ENCODE results near the gene ELOVL6.
"Not testable (repeated sequence)": the region's sequence is repeated elsewhere in the genome, so short reads cannot be mapped to it uniquely, and the experiment has no call there.

ELOVL6 gene

DNA sequence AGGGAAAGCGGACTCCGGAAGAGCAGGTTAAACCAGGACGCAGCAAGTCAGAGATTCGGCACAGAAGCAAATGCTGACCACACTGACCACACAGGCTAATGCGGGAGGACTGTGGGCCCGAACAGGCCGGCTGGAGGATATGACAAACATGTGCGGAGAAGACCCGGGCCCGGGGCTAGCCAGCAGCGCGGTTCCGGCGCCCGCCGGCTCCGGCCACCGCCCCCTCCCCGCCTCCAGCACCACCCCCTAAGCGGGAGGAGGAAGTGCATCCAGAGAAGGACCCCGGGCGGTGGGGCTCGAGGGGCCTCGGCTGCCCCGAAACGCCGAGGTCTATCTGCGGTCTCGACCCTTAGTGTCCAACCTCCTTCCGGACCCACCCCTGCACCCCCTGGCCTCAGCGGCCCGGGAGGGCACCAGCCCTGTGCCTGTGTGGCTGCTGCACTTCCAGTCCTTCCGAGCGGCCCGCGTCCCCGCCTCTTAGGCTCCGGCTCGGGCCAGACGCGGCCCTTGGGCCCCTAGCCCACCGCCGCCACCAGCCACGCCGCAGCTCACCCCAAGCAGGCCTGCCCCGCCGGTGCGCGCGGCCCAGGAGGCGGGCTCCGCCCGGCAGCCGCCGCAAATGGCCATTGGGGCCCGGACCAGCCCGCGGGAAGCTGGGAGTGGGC, 2.1 kb downstream of the ELOVL6 start:
- no peak for DNase-seq

GRCh38 chr4:110195561-110196205, 2.7 kb downstream of the ELOVL6 start:
- DNase-seq: peak; percentile 63

GRCh38 chr4:110193822-110194761, 4.3 kb downstream of the ELOVL6 start:
- peak; percentile 84 for DNase-seq

GRCh38 chr4:110193287-110193686, 5.1 kb downstream of the ELOVL6 start:
- not testable (repeated sequence) for DNase-seq

DNA sequence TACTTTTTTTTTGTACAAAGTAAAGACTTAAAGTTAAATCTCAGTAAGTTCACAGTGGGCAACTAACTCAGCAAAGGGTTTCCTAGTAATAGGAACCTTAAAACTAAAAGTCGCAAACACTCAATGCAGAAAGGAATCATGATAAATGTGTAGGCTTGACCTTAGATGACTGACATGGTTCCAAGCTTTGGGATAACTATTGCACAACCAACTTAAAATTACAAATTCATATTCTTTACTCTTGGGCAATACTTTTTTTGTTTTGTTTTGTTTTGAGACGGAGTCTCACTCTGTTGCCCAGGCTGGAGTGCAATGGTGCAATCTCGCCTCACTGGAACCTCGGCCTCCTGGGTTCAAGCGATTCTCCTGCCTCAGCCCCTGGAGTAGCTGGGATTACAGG, 8.2 kb downstream of the ELOVL6 start:
- DNase-seq: no peak

- no peak for DNase-seq
These were observed 10.3 kb downstream of the ELOVL6 start for GRCh38 chr4:110188113-110188512.

DNA sequence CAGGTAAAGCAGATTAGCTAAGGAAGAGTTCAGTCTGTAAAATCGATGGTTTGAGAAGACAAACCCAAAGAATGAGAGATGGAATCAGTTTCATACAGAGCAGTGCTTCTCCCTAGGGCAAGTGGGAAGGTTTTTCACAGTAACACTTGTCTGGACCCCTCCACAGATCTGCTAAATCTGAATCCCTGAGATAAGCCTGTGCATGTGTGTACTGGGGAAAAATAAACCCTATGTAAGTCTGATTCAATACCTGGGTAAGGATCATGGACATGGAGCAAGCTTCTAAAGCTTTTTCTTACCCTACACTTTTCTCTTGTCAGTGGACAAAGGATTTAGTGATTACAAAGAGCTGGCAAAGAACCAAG, 13.6 kb downstream of the ELOVL6 start:
- DNase-seq: no peak

GRCh38 chr4:110184140-110184790, 14.2 kb downstream of the ELOVL6 start:
- no peak for DNase-seq

GRCh38 chr4:110183643-110184042, 14.8 kb downstream of the ELOVL6 start:
- DNase-seq: peak; percentile 39

DNA sequence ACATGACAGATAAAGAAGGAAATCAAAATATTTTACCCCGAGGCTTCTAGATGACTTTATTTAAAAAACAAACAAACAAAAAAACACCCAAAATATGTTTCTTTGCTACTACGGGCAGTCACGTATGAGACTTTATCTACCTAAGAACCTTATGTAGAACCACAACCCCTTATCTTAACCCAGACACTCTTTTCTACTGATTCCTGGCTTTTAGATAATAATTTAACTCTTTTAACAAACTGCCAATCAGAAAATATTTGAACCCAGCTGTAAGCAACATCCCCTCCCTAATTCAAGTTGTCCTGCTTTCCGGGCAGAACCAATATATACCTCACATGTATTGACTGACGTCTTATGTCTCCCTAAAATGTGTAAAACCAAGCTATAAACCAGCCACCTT, 15.4 kb downstream of the ELOVL6 start:
- no peak for DNase-seq

DNA sequence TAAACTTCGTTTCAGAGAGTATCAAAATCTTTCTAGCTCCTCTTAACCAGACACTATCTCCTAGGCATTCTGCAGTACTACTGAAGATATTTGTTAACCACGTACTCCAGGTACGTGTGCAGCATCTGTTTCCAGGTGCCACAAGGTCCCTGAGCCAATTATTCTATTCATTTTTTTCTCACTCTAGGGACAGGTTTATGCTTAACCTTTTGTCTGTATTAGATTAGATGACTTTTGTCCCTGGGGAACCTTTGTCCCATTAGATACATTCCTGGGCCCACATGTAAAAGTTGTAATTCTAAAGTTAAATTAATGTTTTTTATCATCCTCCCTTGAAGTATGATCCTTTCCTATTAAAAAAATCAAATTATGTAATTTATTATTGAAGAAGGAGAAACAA, 16.5 kb downstream of the ELOVL6 start:
- DNase-seq: no peak

DNA sequence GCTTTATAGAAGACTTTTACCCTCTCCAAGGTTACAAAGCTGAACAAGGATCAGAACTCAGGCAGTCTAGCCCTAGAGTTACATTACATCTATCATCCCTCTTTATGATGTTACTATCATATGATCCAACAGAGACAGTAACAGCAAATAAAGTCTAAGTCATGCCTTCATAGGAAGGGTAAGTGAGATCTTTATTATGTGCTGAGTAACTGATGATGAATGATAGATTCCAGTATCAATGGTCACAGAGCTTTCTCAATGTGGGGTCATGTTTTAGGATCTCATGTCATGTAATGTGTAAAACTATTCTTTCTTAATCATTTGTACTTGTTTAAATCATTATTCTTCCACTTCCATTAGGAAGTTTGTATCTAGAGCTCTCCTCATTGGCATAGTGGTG, 22.8 kb downstream of the ELOVL6 start:
- no peak for DNase-seq

DNA sequence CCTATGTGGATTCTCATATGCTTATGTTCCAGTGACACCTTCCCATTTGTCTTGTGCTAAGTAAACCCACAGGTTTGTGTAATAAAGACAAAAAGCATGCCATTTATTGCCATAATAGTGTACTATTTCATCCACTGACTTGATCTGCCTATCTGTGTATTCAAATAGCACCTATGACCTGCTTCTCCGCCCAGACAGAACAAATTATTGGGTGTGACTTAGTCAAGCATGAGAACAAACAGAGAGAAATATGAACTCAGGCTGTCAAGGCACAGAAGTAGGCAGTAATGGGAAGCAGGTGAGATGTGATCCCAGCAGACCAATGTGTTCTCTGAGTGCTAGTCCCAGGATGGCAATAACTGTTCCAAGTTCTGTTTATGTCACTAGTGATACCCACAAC, 25.4 kb downstream of the ELOVL6 start:
- DNase-seq: peak; percentile 87

GRCh38 chr4:110171971-110172370, 26.4 kb downstream of the ELOVL6 start:
- no peak for DNase-seq

GRCh38 chr4:110170861-110171260, 27.6 kb downstream of the ELOVL6 start:
- no peak for DNase-seq

- DNase-seq: peak; percentile 50
These were observed 32.8 kb downstream of the ELOVL6 start for GRCh38 chr4:110165382-110166286.

DNA sequence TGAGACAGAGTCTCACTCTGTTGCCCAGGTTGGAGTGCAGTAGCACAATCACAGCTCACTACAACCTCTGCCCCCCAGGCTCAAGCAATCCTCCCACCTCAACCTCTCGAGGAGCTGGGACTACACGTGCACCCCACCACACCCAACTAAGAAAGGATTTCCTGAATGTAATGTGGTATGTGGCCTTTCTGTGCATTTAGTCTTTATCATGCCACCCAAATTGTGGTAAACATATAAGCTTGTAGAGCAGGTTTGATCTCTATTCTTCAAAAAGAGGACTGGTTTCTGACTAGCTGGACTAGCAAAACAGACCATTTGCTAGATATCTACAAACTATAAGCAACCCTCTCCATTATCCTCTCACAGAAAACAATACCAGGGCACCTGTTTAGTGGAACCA, 33.6 kb downstream of the ELOVL6 start:
- DNase-seq: no peak

DNA sequence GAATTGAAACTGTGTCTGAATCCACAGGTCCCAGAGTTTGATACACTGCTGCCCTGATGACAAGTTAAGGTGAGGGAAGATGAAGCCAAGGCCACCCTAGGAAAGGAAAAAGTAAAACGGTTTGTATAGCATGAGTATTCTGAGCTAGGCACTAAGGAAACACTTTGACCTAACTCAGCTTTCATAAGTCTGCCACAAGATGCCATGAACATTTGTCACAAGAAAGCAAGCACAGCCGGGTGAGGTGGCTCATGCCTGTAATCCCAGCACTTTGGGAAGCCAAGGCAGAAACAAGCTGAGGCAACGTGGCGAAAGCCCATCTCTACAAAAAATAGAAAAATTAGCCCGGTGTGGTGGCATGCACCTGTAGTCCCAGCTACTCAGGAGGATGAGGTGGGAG, 34.2 kb downstream of the ELOVL6 start:
- DNase-seq: no peak

DNA sequence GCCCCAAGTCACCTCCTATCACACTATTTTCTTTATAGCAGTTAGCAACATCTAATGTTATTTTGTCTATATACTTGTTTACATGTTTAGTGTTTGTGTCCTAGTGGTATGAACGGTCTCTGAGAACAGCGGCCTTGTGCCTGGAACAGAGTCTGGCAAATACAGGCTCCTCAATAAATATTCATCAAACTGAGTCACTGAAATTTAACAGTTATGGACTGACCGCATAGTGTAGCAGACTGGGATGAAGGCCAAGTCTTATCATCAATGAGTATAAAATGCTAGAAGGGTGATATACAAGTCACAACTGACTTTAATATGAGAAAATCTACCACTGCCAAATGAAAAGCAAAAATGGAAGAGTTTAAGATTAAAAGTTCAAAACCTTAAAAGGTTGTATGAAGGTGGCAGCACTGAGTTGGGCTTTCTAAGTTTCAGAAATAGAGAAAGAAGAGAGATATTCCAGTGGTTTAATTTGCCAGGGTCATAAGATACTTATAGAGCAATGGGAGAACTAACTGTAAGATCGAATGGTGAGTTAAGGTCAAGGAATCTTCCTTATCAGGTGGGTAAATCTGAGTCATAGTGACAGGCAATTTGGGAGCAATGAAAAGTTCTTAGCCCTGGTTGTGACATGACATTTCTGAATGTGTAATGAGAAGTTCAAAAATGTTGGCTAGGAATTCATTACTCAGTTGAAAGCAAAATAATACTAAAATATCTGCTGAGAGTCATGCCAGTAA, 34.9 kb downstream of the ELOVL6 start:
- no peak for DNase-seq

- no peak for DNase-seq
These were observed 37.8 kb downstream of the ELOVL6 start for GRCh38 chr4:110160618-110161017.

DNA sequence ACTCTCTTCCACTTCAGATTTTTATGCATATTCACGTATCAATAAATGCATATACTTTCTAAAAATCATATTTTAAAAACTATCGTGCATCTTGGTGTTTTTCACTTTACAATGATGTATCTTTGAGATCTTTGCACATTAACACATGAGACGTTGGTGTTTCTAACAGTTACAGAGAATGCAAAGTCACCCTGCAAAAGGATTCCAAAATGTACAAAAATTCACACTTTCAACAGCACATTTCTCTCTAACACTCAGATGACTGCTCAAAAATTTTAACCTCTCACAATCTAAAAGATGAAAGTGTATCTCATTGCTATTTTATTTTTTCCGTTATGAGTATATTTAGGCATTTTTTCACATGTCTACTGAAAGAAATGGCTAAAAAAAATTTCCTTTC, 38.9 kb downstream of the ELOVL6 start:
- DNase-seq: no peak
